AG09309 (cell line): ENCODE results near the gene HLA-DRB5.
"Not testable (repeated sequence)": the region's sequence is repeated elsewhere in the genome, so short reads cannot be mapped to it uniquely, and the experiment has no call there.

Experiments
- DNase-seq: peaks from one replicate; pipeline ENCODE4 v3.0.0-alpha.2; 2010; ENCODE audit warnings: low read depth
- H3K4me3 ChIP-seq: 2 replicates; pipeline ENCODE4 v1.5.1; 2011; ENCODE audit warnings: mild to moderate bottlenecking, low read depth, low read length, moderate library complexity; ENCODE audit not compliant: control insufficient read depth
- CTCF ChIP-seq: IDR thresholded peaks from 2 replicates; pipeline ENCODE4 v1.5.1; 2011; ENCODE audit warnings: mild to moderate bottlenecking, low read depth, low read length, inconsistent platforms; ENCODE audit not compliant: insufficient read depth, control insufficient read depth; ENCODE audit errors: missing control alignments

HLA-DRB5 gene

GRCh38 chr6:32483968-32484613 is 46.0 kb downstream of the HLA-DRB5 start:
- H3K4me3 ChIP-seq, result no peak overlapping the region
- no peak for DNase-seq
- TF ChIP-seq CTCF, result no peak

GRCh38 chr6:32475392-32476206 is 54.5 kb downstream of the HLA-DRB5 start:
- H3K4me3 ChIP-seq, result no peak overlapping the region
- DNase-seq, result no peak
- TF ChIP-seq CTCF, result no peak

DNA sequence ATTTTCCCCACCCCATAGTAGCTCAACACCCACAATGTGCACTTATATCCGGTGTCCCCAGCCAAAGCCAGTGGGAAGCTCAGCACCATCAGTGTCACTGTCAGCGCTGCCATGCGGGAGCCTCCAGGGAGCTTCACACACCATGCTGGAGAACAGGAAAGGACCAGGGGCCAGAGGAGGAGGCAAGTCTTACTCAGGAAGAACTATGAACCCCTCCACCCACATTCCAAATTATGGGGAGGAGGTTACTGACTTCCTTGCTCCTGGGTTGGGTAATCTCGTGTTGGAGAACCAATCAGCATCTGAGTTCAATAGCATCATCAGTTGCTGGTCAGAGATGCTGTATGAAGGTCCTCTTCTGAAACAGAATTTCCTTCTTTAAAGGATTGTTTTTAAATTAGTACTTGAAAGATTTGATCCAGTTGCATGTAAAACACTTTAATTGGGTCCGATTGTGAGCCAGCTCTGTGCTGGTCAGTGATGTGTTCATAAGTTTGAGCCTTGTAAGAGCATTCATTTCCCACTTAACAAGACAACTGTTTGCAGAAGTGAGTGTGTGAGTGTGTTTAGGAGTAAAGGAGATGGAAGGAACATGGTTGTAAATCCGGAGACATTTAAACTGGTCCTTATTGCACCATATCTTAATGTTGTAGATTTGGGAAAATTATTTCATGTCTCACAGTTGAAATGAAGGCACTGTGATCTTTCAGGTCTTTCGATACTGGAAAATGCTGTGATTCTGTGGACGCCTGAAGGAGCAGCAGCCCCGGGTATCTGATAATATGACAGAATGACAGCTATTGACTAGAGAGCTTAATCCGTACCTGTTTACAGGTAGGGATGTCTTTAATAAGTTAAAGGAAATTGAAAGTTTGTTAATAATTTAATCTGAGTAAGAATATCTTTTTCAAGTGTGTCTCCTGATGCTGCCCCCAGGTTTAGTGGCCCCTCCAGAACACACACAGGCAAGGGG is 56.4 kb downstream of the HLA-DRB5 start:
- not testable (repeated sequence) for DNase-seq, H3K4me3 ChIP-seq

GRCh38 chr6:32472781-32473375 is 57.2 kb downstream of the HLA-DRB5 start:
- no peak for DNase-seq
- H3K4me3 ChIP-seq, result no peak overlapping the region
- TF ChIP-seq CTCF, result no peak

- H3K4me3 ChIP-seq, DNase-seq: not testable (repeated sequence)
Observed at GRCh38 chr6:32467743-32468503, 62.2 kb downstream of the HLA-DRB5 start.
